Nephron progenitor cell (in vitro differentiated cells): Measurements from ENCODE around the gene C1orf74.

Source experiments
- DNase-seq: peaks from one replicate; pipeline ENCODE4 v3.0.0; 2021
- H3K27ac Mint-ChIP-seq: 2 replicates; pipeline ENCODE4 v1.8.0; 2021; ENCODE audit warnings: mild to moderate bottlenecking, moderate library complexity, mixed read lengths
- H3K27me3 Mint-ChIP-seq: 2 replicates; pipeline ENCODE4 v1.8.0; 2021; ENCODE audit warnings: mild to moderate bottlenecking, low read depth, mixed read lengths; ENCODE audit not compliant: poor library complexity
- H3K36me3 Mint-ChIP-seq: 2 replicates; pipeline ENCODE4 v1.8.0; 2021; ENCODE audit warnings: low read depth, mixed read lengths
- H3K4me1 Mint-ChIP-seq: 2 replicates; pipeline ENCODE4 v1.8.0; 2021; ENCODE audit warnings: mixed read lengths
- H3K4me3 Mint-ChIP-seq: 2 replicates; pipeline ENCODE4 v1.8.0; 2021; ENCODE audit warnings: mild to moderate bottlenecking, moderate library complexity, mixed read lengths
- H3K9me3 Mint-ChIP-seq: 2 replicates; pipeline ENCODE4 v1.8.0; 2021; ENCODE audit warnings: mild to moderate bottlenecking, moderate library complexity, mixed read lengths
- CTCF ChIP-seq: fragments of 200-600 bp; sonication (generic); IDR thresholded peaks from 2 replicates; pipeline ENCODE4 v1.5.0; 2021; ENCODE audit warnings: antibody characterized with exemption

The C1orf74 gene

GRCh38 chr1:209772126-209772525 lies 12.2 kb downstream of the C1orf74 start:
- peaks cover 17% of the 10 kb centered on the region for H3K27me3 Mint-ChIP-seq
- H3K4me1 Mint-ChIP-seq: no peaks in the 10 kb centered on the region
- no peaks in the 10 kb centered on the region for H3K9me3 Mint-ChIP-seq
- no peak for TF ChIP-seq CTCF
- no peaks in the 10 kb centered on the region for H3K36me3 Mint-ChIP-seq
- DNase-seq: no peak
- no peak overlapping the region for H3K4me3 Mint-ChIP-seq
- no peak overlapping the region for H3K27ac Mint-ChIP-seq

GRCh38 chr1:209770636-209771415 lies 13.5 kb downstream of the C1orf74 start:
- Mint-ChIP-seq H3K27ac (no peak overlapping the region), H3K36me3 (no peaks in the 10 kb centered on the region), H3K27me3 (peaks cover 25% of the 10 kb centered on the region), H3K4me1 (no peaks in the 10 kb centered on the region), H3K4me3 (no peak overlapping the region), H3K9me3 (no peaks in the 10 kb centered on the region)
- TF ChIP-seq CTCF: no peak
- no peak for DNase-seq

- TF ChIP-seq CTCF: no peak
- Mint-ChIP-seq H3K36me3 (no peaks in the 10 kb centered on the region), H3K4me3 (no peak overlapping the region), H3K27ac (no peak overlapping the region), H3K4me1 (no peaks in the 10 kb centered on the region), H3K27me3 (peaks cover 19% of the 10 kb centered on the region), H3K9me3 (no peaks in the 10 kb centered on the region)
- DNase-seq: no peak
Observed at GRCh38 chr1:209769971-209770370, 14.4 kb downstream of the C1orf74 start.

GRCh38 chr1:209769171-209769904 lies 15.0 kb downstream of the C1orf74 start:
- no peak for TF ChIP-seq CTCF
- Mint-ChIP-seq H3K4me1 (no peaks in the 10 kb centered on the region), H3K27ac (no peak overlapping the region), H3K27me3 (peaks cover 15% of the 10 kb centered on the region), H3K9me3 (no peaks in the 10 kb centered on the region), H3K4me3 (no peak overlapping the region), H3K36me3 (no peaks in the 10 kb centered on the region)
- no peak for DNase-seq

GRCh38 chr1:209768354-209768774 lies 16.0 kb downstream of the C1orf74 start:
- no peak for DNase-seq

More at GRCh38 chr1:209768354-209768774, 16.0 kb downstream of the C1orf74 start:
- no peaks in the 10 kb centered on the region for H3K4me1 Mint-ChIP-seq
- peaks cover 10% of the 10 kb centered on the region for H3K27me3 Mint-ChIP-seq
- H3K4me3 Mint-ChIP-seq: no peak overlapping the region
- H3K9me3 Mint-ChIP-seq: no peaks in the 10 kb centered on the region
- no peak for TF ChIP-seq CTCF
- no peak overlapping the region for H3K27ac Mint-ChIP-seq
- no peaks in the 10 kb centered on the region for H3K36me3 Mint-ChIP-seq
